ENCODE measurements around the gene NUP214. TPM values are rescaled to one million over a fixed set of nuclear protein-coding genes. Genes with fewer than 3 reads are reported as not detected.
"Not testable (repeated sequence)": the region's sequence is repeated elsewhere in the genome, so short reads cannot be mapped to it uniquely, and the experiment has no call there.

NUP214 gene
- total and polyA plus RNA-seq, 4 donors, result 16.6 to 44.3 (median 34.0) TPM

GRCh38 chr9:131197160-131197911 lies 72.0 kb downstream of the NUP214 start:
- no peak overlapping the region for H3K4me3 ChIP-seq (ENCODE audit: low read depth, low read length)
- H3K27me3 ChIP-seq (ENCODE audit: control insufficient read depth, insufficient read depth, low read length), result no peaks in the 10 kb centered on the region
- H3K9me3 ChIP-seq (ENCODE audit: control insufficient read depth, insufficient read depth, low read length), result no peaks in the 10 kb centered on the region
- no peaks in the 10 kb centered on the region for H3K4me1 ChIP-seq (ENCODE audit: control insufficient read depth, insufficient read depth, low read length)
- peaks cover 53% of the 10 kb centered on the region for H3K36me3 ChIP-seq (ENCODE audit: control insufficient read depth, insufficient read depth, low read length)
- DNase-seq (ENCODE audit: low read depth in 4 of 6, low spot score in 6 of 6), result no peak
- H3K27ac ChIP-seq (ENCODE audit: low read depth, low read length), result no peak overlapping the region
- WGBS (ENCODE audit: insufficient coverage), result 80% methylated on average over 9 of the region's 11 CpGs

GRCh38 chr9:131198041-131198715 lies 72.8 kb downstream of the NUP214 start:
- WGBS (ENCODE audit: insufficient coverage), result 83% methylated on average over 15 of the region's 15 CpGs
- H3K27me3 ChIP-seq (ENCODE audit: control insufficient read depth, insufficient read depth, low read length), result no peaks in the 10 kb centered on the region
- H3K27ac ChIP-seq (ENCODE audit: low read depth, low read length), result no peak overlapping the region
- no peaks in the 10 kb centered on the region for H3K9me3 ChIP-seq (ENCODE audit: control insufficient read depth, insufficient read depth, low read length)
- no peaks in the 10 kb centered on the region for H3K4me1 ChIP-seq (ENCODE audit: control insufficient read depth, insufficient read depth, low read length)
- peaks cover 57% of the 10 kb centered on the region for H3K36me3 ChIP-seq (ENCODE audit: control insufficient read depth, insufficient read depth, low read length)
- H3K4me3 ChIP-seq (ENCODE audit: low read depth, low read length), result no peak overlapping the region
- no peak for DNase-seq (ENCODE audit: low read depth in 4 of 6, low spot score in 6 of 6)

- Histone ChIP-seq H3K27me3 (ENCODE audit: control insufficient read depth, insufficient read depth, low read length) (no peaks in the 10 kb centered on the region), H3K4me3 (ENCODE audit: low read depth, low read length) (no peak overlapping the region), H3K4me1 (ENCODE audit: control insufficient read depth, insufficient read depth, low read length) (no peaks in the 10 kb centered on the region), H3K9me3 (ENCODE audit: control insufficient read depth, insufficient read depth, low read length) (no peaks in the 10 kb centered on the region), H3K36me3 (ENCODE audit: control insufficient read depth, insufficient read depth, low read length) (peaks cover 56% of the 10 kb centered on the region), H3K27ac (ENCODE audit: low read depth, low read length) (no peak overlapping the region)
- WGBS (ENCODE audit: insufficient coverage), result 96% methylated on average over 3 of the region's 3 CpGs
- no peak for DNase-seq (ENCODE audit: low read depth in 4 of 6, low spot score in 6 of 6)
Observed at GRCh38 chr9:131201856-131202255, 76.5 kb downstream of the NUP214 start.

GRCh38 chr9:131203431-131204218 lies 78.2 kb downstream of the NUP214 start:
- peaks cover 50% of the 10 kb centered on the region for H3K36me3 ChIP-seq (ENCODE audit: control insufficient read depth, insufficient read depth, low read length)

GRCh38 chr9:131204285-131204684 lies 78.9 kb downstream of the NUP214 start:
- Histone ChIP-seq H3K36me3 (ENCODE audit: control insufficient read depth, insufficient read depth, low read length) (peaks cover 52% of the 10 kb centered on the region), H3K4me1 (ENCODE audit: control insufficient read depth, insufficient read depth, low read length) (no peaks in the 10 kb centered on the region), H3K9me3 (ENCODE audit: control insufficient read depth, insufficient read depth, low read length) (no peaks in the 10 kb centered on the region), H3K4me3 (ENCODE audit: low read depth, low read length) (no peak overlapping the region), H3K27ac (ENCODE audit: low read depth, low read length) (no peak overlapping the region), H3K27me3 (ENCODE audit: control insufficient read depth, insufficient read depth, low read length) (no peaks in the 10 kb centered on the region)
- no peak for DNase-seq (ENCODE audit: low read depth in 4 of 6, low spot score in 6 of 6)
- 77% methylated on average over 7 of the region's 8 CpGs for WGBS (ENCODE audit: insufficient coverage)

More at GRCh38 chr9:131203431-131204218, 78.2 kb downstream of the NUP214 start:
- no peak overlapping the region for H3K27ac ChIP-seq (ENCODE audit: low read depth, low read length)
- DNase-seq (ENCODE audit: low read depth in 4 of 6, low spot score in 6 of 6), result no peak
- H3K4me3 ChIP-seq (ENCODE audit: low read depth, low read length), result no peak overlapping the region
- no peaks in the 10 kb centered on the region for H3K9me3 ChIP-seq (ENCODE audit: control insufficient read depth, insufficient read depth, low read length)
- WGBS (ENCODE audit: insufficient coverage), result no CpG with 5 or more reads among the region's 4 CpGs
- no peaks in the 10 kb centered on the region for H3K4me1 ChIP-seq (ENCODE audit: control insufficient read depth, insufficient read depth, low read length)
- no peaks in the 10 kb centered on the region for H3K27me3 ChIP-seq (ENCODE audit: control insufficient read depth, insufficient read depth, low read length)

- Histone ChIP-seq H3K4me3 (ENCODE audit: low read depth, low read length) (no peak overlapping the region), H3K36me3 (ENCODE audit: control insufficient read depth, insufficient read depth, low read length) (peaks cover 40% of the 10 kb centered on the region), H3K9me3 (ENCODE audit: control insufficient read depth, insufficient read depth, low read length) (no peaks in the 10 kb centered on the region), H3K4me1 (ENCODE audit: control insufficient read depth, insufficient read depth, low read length) (no peaks in the 10 kb centered on the region), H3K27ac (ENCODE audit: low read depth, low read length) (no peak overlapping the region), H3K27me3 (ENCODE audit: control insufficient read depth, insufficient read depth, low read length) (no peaks in the 10 kb centered on the region)
- no CpG with 5 or more reads among the region's 3 CpGs for WGBS (ENCODE audit: insufficient coverage)
- no peak for DNase-seq (ENCODE audit: low read depth in 4 of 6, low spot score in 6 of 6)
Observed at GRCh38 chr9:131206495-131206894, 81.1 kb downstream of the NUP214 start.

- WGBS (ENCODE audit: insufficient coverage), result 100% methylated on average over 2 of the region's 4 CpGs
- H3K9me3 ChIP-seq (ENCODE audit: control insufficient read depth, insufficient read depth, low read length); H3K4me3 ChIP-seq (ENCODE audit: low read depth, low read length); H3K27ac ChIP-seq (ENCODE audit: low read depth, low read length); H3K4me1 ChIP-seq (ENCODE audit: control insufficient read depth, insufficient read depth, low read length); H3K27me3 ChIP-seq (ENCODE audit: control insufficient read depth, insufficient read depth, low read length); DNase-seq (ENCODE audit: low read depth in 4 of 6, low spot score in 6 of 6): not testable (repeated sequence)
- H3K36me3 ChIP-seq (ENCODE audit: control insufficient read depth, insufficient read depth, low read length), result peaks cover 24% of the 10 kb centered on the region
Observed at GRCh38 chr9:131211920-131212319, 86.5 kb downstream of the NUP214 start.

- Histone ChIP-seq H3K36me3 (ENCODE audit: control insufficient read depth, insufficient read depth, low read length) (peaks cover 5% of the 10 kb centered on the region), H3K27me3 (ENCODE audit: control insufficient read depth, insufficient read depth, low read length) (no peaks in the 10 kb centered on the region), H3K9me3 (ENCODE audit: control insufficient read depth, insufficient read depth, low read length) (no peaks in the 10 kb centered on the region), H3K27ac (ENCODE audit: low read depth, low read length) (no peak overlapping the region), H3K4me1 (ENCODE audit: control insufficient read depth, insufficient read depth, low read length) (peaks cover 5% of the 10 kb centered on the region), H3K4me3 (ENCODE audit: low read depth, low read length) (no peak overlapping the region)
- 38% methylated on average over 4 of the region's 7 CpGs for WGBS (ENCODE audit: insufficient coverage)
- peak in 2 of 6 donors; percentile 26 to 67 for DNase-seq (ENCODE audit: low read depth in 4 of 6, low spot score in 6 of 6)
Observed at GRCh38 chr9:131214286-131214856, 89.0 kb downstream of the NUP214 start.

- peaks cover 3% of the 10 kb centered on the region for H3K36me3 ChIP-seq (ENCODE audit: control insufficient read depth, insufficient read depth, low read length)
- peaks cover 5% of the 10 kb centered on the region for H3K4me1 ChIP-seq (ENCODE audit: control insufficient read depth, insufficient read depth, low read length)
- no peak for DNase-seq (ENCODE audit: low read depth in 4 of 6, low spot score in 6 of 6)
- H3K27me3 ChIP-seq (ENCODE audit: control insufficient read depth, insufficient read depth, low read length), result no peaks in the 10 kb centered on the region
- no CpG with 5 or more reads among the region's 4 CpGs for WGBS (ENCODE audit: insufficient coverage)
- H3K4me3 ChIP-seq (ENCODE audit: low read depth, low read length), result no peak overlapping the region
- H3K27ac ChIP-seq (ENCODE audit: low read depth, low read length), result no peak overlapping the region
- H3K9me3 ChIP-seq (ENCODE audit: control insufficient read depth, insufficient read depth, low read length), result no peaks in the 10 kb centered on the region
Observed at GRCh38 chr9:131214876-131215275, 89.5 kb downstream of the NUP214 start.
